HepG2 (cell line): ENCODE data around the gene CAMTA2. TPM values are rescaled to one million over a fixed set of nuclear protein-coding genes. Genes with fewer than 3 reads are reported as not detected.

Experiments
- HIVEP1 ChIP-seq: sonication (generic); formaldehyde crosslinking; IDR thresholded peaks from 2 replicates; pipeline ENCODE4 v1.4.0; 2020; ENCODE audit warnings: mild to moderate bottlenecking, missing genetic modification reagents
- HOXA3 ChIP-seq: sonication (generic); formaldehyde crosslinking; IDR thresholded peaks from 2 replicates; pipeline ENCODE4 v1.5.0; 2020; ENCODE audit warnings: missing genetic modification reagents
- HOXA5 ChIP-seq: sonication (generic); formaldehyde crosslinking; IDR thresholded peaks from 2 replicates; pipeline ENCODE4 v1.4.0; 2020; ENCODE audit warnings: missing genetic modification reagents
- POLR2G ChIP-seq: fragments of 200-400 bp; formaldehyde crosslinking; IDR thresholded peaks from 2 replicates; pipeline ENCODE4 v1.6.1; 2018; ENCODE audit warnings: mild to moderate bottlenecking, low read depth, low read length, moderate library complexity
- REPIN1 ChIP-seq: sonication (generic); formaldehyde crosslinking; IDR thresholded peaks from 2 replicates; pipeline ENCODE4 v1.8.0; 2022; ENCODE audit warnings: missing genetic modification reagents, low read depth, mild to moderate bottlenecking, borderline replicate concordance
- SALL1 ChIP-seq: sonication (generic); formaldehyde crosslinking; IDR thresholded peaks from 2 replicates; pipeline ENCODE4 v1.8.0; 2022; ENCODE audit warnings: mild to moderate bottlenecking, missing genetic modification reagents
- SMARCC2 ChIP-seq: fragments of 450-650 bp; IDR thresholded peaks from 2 replicates; pipeline ENCODE4 v1.6.1; 2017; ENCODE audit warnings: antibody characterized with exemption, mild to moderate bottlenecking
- ZFP36 ChIP-seq: fragments of 150-350 bp; IDR thresholded peaks from 2 replicates; pipeline ENCODE4 v1.6.1; 2018; ENCODE audit warnings: borderline replicate concordance, low read length, low read depth; ENCODE audit not compliant: partially characterized antibody
- ZNF121 ChIP-seq: sonication (generic); formaldehyde crosslinking; IDR thresholded peaks from 2 replicates; pipeline ENCODE4 v1.5.0; 2020; ENCODE audit warnings: mild to moderate bottlenecking, missing genetic modification reagents
- ZNF20 ChIP-seq: sonication (generic); formaldehyde crosslinking; IDR thresholded peaks from 2 replicates; pipeline ENCODE4 v1.4.0; 2020; ENCODE audit warnings: mild to moderate bottlenecking, moderate library complexity, missing genetic modification reagents
- ZNF441 ChIP-seq: sonication (generic); formaldehyde crosslinking; IDR thresholded peaks from 2 replicates; pipeline ENCODE4 v1.7.0; 2021; ENCODE audit warnings: missing genetic modification reagents, borderline replicate concordance
- ZSCAN21 ChIP-seq: sonication (generic); formaldehyde crosslinking; IDR thresholded peaks from 2 replicates; pipeline ENCODE4 v1.8.0; 2022; ENCODE audit warnings: mild to moderate bottlenecking, missing genetic modification reagents, moderate library complexity, borderline replicate concordance
- polyA plus RNA-seq, 8 experiments: library from polyadenylated mRNA; depleted of rRNA in 3 of 8; stranded (reverse) in 7 of 8; unstranded in 1 of 8; fragments of >200 nt; fragmentation: Illumina TruSeq in 4 of 8; extraction: Trizol in 4 of 8; gene quantifications; 2 replicates each; pipeline versions ENCODE4 v1.2.1 to v1.2.3, GENCODE V29; 2011 to 2016; ENCODE audit warnings: low read depth in 4 of 8, missing spikeins in 1 of 8, mixed read lengths in 1 of 8; ENCODE audit not compliant: insufficient read depth in 1 of 8
- total RNA-seq, 5 experiments: library from RNA; depleted of rRNA; stranded (reverse); fragments of >200 nt; fragmentation: Illumina TruSeq; extraction: Trizol; gene quantifications; 2 replicates each; pipeline ENCODE4 v1.2.3, GENCODE V29; 2016; ENCODE audit warnings: low read depth in 1 of 5
- TF ChIP-seq, protein P1 (sequence below): sonication (generic); formaldehyde crosslinking; IDR thresholded peaks from 2 replicates; pipeline ENCODE4 v1.4.0; 2020; ENCODE audit warnings: mild to moderate bottlenecking, missing genetic modification reagents
- TF ChIP-seq, protein P2 (sequence below): sonication (generic); formaldehyde crosslinking; IDR thresholded peaks from 2 replicates; pipeline ENCODE4 v1.5.0; 2020; ENCODE audit warnings: missing genetic modification reagents
- TF ChIP-seq, protein P3 (sequence below): sonication (generic); formaldehyde crosslinking; IDR thresholded peaks from 2 replicates; pipeline ENCODE4 v1.9.0; 2021; ENCODE audit warnings: missing genetic modification reagents, mild to moderate bottlenecking, borderline replicate concordance
- TF ChIP-seq, protein P4 (sequence below): fragments of 450-650 bp; IDR thresholded peaks from 2 replicates; pipeline ENCODE4 v1.6.1; 2017; ENCODE audit warnings: mild to moderate bottlenecking

Gene CAMTA2
- total and polyA plus RNA-seq, 2 of the 13 experiments (the other 11 are each of a cell fraction or from before 2014, with no cell fraction given): 4.1 to 7.1 TPM

DNA sequence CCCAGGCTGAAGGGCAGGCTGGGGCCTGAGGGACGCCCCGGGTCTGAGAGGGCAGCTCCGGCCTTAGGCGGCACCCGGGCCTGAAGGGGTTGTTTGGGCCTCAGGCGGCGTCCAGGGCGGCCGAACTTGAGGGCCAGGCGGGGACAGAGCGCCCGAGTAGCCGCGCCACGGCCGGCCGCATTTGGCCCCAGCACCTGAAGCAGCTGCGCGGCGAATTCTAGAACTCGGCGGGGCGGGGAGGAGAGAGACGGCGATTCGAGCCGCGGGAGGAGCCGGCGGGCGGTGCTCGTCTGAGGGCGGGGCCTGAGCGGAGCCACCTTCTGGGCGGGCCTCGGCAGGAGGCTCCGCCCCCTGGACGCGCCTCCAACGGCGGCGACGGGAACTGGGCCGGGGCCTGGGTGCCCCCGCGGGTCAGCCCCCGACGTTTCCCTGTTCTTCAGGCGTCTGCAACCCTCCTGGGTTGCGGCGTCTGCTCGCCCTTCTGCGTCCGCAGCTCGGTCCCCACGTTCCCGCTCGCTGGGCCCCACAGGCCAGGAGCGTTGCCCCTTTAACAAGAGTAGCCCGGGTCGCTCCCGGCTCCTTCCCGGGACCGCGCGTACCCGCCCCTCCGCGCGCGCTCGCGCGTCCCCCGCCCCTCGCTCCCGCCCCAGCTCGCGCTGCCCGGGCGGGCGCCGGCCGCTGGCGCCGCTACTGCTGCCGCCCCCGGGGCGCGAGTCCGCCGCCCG, 10.0 kb upstream of the CAMTA2 start, which contains the start of the genes INCA1 and KIF1C (continued):
- TF ChIP-seq HOXA3 (CRISPR knock-in tag) (peak; percentile 33; the same call in 1 of the 2 replicates), POLR2G (peak; percentile 80), HOXA5 (peak; percentile 46), ZNF20 (CRISPR knock-in tag) (no peak), ZNF441 (CRISPR knock-in tag) (no peak; the same call in 1 of the 2 replicates), ZSCAN21 (CRISPR knock-in tag) (no peak; the same call in 1 of the 2 replicates), REPIN1 (0 out of 2 replicates have a peak, but pooled peaks have one; percentile 50), ZFP36 (no peak), SMARCC2 (no peak), ZNF121 (no peak), HIVEP1 (CRISPR knock-in tag) (peak; percentile 57; the same call in 1 of the 2 replicates), SALL1 (CRISPR knock-in tag) (peak; percentile 53; the same call in 1 of the 2 replicates)
- TF ChIP-seq, protein P1, sequence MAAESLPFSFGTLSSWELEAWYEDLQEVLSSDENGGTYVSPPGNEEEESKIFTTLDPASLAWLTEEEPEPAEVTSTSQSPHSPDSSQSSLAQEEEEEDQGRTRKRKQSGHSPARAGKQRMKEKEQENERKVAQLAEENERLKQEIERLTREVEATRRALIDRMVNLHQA (CRISPR knock-in tag): no peak
- TF ChIP-seq, protein P2, sequence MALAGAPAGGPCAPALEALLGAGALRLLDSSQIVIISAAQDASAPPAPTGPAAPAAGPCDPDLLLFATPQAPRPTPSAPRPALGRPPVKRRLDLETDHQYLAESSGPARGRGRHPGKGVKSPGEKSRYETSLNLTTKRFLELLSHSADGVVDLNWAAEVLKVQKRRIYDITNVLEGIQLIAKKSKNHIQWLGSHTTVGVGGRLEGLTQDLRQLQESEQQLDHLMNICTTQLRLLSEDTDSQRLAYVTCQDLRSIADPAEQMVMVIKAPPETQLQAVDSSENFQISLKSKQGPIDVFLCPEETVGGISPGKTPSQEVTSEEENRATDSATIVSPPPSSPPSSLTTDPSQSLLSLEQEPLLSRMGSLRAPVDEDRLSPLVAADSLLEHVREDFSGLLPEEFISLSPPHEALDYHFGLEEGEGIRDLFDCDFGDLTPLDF: peak; percentile 53
- TF ChIP-seq, protein P3, sequence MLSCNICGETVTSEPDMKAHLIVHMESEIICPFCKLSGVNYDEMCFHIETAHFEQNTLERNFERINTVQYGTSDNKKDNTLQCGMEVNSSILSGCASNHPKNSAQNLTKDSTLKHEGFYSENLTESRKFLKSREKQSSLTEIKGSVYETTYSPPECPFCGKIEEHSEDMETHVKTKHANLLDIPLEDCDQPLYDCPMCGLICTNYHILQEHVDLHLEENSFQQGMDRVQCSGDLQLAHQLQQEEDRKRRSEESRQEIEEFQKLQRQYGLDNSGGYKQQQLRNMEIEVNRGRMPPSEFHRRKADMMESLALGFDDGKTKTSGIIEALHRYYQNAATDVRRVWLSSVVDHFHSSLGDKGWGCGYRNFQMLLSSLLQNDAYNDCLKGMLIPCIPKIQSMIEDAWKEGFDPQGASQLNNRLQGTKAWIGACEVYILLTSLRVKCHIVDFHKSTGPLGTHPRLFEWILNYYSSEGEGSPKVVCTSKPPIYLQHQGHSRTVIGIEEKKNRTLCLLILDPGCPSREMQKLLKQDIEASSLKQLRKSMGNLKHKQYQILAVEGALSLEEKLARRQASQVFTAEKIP (CRISPR knock-in tag): no peak
- TF ChIP-seq, protein P4, sequence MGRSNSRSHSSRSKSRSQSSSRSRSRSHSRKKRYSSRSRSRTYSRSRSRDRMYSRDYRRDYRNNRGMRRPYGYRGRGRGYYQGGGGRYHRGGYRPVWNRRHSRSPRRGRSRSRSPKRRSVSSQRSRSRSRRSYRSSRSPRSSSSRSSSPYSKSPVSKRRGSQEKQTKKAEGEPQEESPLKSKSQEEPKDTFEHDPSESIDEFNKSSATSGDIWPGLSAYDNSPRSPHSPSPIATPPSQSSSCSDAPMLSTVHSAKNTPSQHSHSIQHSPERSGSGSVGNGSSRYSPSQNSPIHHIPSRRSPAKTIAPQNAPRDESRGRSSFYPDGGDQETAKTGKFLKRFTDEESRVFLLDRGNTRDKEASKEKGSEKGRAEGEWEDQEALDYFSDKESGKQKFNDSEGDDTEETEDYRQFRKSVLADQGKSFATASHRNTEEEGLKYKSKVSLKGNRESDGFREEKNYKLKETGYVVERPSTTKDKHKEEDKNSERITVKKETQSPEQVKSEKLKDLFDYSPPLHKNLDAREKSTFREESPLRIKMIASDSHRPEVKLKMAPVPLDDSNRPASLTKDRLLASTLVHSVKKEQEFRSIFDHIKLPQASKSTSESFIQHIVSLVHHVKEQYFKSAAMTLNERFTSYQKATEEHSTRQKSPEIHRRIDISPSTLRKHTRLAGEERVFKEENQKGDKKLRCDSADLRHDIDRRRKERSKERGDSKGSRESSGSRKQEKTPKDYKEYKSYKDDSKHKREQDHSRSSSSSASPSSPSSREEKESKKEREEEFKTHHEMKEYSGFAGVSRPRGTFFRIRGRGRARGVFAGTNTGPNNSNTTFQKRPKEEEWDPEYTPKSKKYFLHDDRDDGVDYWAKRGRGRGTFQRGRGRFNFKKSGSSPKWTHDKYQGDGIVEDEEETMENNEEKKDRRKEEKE: no peak
